HG02610 (cell line): Measurements from ENCODE around the gene SDF4.
A peak's percentile ranks its signal among the peaks of the same experiment; 100 is the strongest.

Experiments used
- ATAC-seq: cut with Tn5 transposase; IDR thresholded peaks from one replicate; pipeline ENCODE4 v1.9.1; 2021; ENCODE audit warnings: mild to moderate bottlenecking, moderate library complexity; ENCODE audit not compliant: unreplicated experiment

The SDF4 gene, protein sequence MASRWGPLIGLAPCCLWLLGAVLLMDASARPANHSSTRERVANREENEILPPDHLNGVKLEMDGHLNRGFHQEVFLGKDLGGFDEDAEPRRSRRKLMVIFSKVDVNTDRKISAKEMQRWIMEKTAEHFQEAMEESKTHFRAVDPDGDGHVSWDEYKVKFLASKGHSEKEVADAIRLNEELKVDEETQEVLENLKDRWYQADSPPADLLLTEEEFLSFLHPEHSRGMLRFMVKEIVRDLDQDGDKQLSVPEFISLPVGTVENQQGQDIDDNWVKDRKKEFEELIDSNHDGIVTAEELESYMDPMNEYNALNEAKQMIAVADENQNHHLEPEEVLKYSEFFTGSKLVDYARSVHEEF

DNA sequence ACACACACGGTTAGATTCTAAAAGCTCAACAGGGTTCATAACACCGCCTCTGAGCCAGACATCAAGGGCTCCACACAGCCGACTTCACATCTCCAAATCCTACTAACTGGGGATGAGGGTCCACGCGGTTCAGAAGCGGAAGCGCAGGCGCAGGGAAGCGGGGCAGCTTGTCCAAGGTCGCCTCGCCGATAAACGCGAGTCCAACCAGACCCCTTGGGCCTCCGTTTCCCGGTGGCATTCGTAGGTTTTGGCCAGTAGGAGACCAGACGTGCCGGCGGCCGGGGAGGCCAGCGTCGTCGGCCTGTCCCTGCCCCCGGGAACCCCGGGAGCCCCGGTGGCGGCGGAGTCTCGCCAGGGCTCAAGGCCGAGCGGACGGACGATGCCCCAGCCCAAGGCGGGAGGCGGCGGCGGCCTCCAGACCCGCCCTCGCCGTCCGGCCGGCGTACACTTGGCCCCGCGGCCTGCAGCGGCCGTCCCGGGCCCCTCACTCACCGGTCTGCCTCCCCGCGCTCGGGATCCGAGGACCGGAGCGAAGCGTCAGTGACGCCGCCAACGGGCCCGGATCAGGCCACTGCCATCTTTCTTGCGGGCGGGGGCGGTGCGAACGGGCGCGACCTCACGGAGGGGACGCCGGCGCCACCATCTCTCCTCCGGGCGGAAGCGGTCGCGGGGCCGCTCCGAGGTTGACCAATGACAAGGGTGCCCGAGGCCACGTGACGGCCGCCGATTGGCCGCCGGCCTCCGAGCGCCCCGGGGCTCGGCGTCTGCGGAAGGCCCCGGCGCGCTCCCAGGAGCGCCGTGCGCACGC is at the start of gene SDF4:
Gene SDF4, minus strand, starts transcription at position 602 of the 808 bp plus-strand sequence. CDS start 3,229 bp downstream, outside the sequence.
- ATAC-seq, result peak; percentile 87

DNA sequence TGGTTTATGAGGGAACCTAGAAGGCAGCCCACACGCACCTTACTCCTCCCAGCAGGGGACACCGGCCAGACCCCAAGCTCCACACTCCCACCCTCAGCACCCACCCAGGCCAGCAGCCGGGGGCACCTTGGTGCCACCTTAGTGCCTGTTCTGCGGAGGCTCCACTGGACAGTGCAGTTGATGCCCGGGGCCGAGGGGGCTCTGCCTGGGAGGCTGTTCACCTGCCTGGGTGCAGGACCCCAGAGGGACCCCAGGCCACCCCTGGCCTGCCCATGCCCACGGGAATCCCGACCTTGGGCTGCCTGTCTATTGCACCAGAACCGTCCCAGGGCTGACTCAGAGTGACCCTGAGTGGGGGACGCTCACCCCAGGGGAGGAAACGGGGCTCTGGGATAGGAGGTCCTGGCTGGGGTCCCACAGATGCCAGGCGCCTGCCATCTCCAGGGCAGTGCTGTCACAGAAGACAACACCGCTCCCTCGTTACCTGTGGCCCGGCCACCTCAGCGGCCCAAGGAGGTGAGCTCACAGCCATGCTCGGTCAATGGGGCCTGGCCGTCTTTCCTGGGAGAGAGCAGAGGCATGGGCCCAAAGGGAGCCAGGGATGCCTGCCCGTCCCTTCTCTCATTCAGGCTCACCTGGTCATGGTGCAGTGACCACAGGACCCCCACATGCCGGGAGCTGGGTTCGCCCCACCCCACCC is 49.1 kb upstream of the SDF4 start:
- no peak for ATAC-seq

DNA sequence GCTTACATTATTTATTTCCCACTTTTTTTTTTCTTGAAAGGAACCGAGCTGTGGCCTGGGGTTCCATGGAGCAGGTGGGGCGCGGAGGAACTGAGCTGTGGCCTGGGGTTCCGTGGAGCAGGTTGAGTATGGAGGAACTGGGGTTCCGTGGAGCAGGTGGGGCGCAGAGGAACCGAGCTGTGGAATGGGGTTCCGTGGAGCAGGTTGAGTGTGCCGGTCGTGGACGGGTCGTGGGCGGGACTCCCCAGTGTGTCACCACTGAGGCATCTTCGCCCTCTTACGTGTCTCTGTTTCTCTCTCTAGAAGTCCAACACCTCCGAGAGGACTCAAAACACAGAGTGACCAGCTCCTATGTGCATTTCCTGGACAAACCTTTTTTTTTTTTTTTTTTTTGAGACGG is 47.2 kb upstream of the SDF4 start:
- ATAC-seq, result no peak

DNA sequence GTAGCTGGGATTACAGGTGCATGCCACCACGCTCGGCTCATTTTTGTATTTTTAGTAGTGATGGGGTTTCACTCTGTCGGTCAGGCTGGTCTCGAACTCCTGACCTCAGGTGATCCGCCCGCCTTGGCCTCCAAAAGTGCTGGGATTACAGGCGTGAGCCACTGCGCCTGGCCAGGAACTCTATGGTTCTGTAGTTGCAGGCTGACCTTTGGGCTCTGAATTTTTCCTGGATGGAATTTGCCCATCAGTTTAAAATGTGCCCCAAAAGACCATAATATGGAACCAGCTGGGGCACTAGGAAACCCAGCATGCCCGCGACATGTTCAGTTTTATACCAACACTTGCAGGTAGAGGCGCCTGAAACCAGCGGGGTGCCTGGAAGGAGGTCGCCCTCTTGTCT is 46.8 kb upstream of the SDF4 start:
- ATAC-seq, result no peak

DNA sequence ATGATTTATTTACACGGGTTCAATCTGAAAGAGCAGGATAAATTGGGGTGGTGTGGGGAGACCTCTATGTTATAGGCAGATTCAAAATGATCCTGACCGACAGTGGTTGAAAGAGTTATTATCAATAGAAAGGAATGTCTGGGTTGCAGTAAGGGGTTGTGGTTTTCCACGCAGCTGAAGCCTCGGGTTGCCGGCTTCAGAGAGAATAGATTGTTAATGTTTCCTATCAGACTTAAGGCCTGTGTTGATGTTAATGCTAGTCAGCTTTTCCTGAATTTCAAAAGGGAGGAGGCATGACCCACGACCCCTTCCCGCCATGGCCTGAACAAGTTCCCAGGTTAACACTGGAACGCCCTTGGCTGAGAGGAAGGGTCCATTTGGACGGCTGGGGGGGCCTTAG is 44.0 kb upstream of the SDF4 start:
- no peak for ATAC-seq

DNA sequence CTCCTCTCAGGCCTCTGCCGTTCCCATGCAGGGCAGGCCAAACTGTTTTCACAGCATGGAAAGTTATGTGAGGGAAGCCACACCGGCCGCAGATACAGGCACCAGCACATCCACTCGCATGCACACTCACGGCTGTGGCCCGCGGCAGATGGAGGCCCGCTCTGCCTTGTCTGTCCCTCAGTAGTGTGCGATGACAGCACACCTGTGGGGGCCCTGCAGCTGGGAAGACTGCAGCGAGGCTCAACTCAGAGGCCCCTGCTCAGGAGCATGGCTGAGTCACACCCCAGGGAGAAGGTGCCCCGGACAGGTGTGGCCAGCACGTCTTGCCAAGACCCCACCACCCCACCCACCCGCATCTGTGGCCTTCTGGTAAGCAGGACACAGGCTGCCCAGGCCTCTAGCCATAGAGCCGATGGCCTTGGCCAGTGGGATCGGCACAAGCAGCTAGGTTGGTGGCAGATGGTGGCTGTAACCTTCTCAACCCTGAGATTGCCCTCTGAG is 43.2 kb upstream of the SDF4 start:
- ATAC-seq, result no peak

DNA sequence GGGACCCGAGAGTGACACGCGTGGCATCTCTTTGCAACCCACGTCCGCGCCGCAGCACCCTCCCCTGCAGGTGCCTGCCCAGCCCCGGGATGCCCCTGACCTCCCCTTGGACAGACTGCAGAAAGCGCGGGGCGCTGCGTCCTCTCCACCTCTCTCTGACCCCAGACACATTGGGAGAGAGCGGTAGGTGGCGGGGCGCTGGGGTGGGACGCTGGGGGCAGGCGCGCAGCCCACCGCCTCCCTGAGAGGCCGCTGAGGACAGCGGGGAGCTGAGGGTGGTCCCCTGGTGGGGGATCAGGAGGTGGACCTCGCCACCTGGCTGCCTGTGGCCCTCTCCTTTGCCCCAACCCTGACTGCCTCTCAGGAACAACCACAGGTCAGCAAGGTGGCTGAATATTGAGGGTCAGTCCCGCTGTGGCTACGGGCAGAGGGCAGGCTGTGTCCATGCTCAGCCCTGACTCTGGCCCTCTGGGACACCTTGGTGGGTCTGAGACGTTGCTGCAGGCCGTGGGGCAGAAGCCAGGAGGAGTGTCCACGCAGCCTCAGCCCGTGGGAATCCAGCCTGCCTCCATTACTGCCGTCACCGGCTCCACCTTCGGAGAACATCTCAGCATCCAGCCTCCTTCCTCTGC is 42.6 kb upstream of the SDF4 start:
- ATAC-seq, result no peak

DNA sequence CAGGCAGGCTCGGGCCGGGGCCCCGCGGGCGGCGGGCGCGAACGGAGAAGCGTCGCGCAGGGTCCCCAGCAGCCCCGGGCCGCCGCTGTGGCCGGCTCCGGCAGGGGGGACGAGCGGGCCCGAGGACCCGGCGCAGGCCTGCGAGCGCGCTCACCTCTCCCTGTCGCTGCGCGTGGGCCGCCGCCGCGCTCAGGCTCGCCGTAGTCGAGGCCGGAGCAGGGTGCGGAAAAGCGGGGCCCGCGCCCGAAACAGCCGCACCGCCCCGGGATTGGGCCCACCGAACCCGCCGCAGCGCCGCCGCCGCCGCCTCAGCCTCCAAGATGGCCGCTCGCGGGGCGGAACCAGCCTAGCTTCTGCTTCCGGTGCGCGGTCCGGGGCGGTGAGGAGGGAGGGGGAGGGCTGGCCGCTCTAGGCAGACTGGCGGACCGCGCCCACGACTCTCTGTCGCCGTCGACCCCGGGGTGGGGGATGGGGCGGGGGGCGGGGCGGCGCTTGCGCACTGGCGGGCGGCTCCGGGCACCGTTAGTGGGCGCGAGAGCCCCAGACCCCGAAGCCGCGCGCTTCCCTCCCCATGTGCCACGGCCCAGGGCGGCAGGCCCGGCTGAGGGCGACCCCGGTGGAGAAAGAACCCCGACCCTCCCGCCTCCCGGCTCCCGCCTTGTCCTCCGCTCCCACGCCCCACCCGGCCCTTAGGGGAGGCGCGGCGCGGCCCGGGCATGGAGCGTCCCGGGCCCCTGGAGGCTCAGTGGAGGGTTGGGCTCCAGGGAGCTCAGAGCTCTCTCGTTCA is 41.9 kb upstream of the SDF4 start, which contains the start of gene UBE2J2:
Gene UBE2J2, minus strand, starts transcription at position 343 of the 787 bp plus-strand sequence. CDS start 5,862 bp downstream, outside the sequence.
- peak; percentile 74 for ATAC-seq

DNA sequence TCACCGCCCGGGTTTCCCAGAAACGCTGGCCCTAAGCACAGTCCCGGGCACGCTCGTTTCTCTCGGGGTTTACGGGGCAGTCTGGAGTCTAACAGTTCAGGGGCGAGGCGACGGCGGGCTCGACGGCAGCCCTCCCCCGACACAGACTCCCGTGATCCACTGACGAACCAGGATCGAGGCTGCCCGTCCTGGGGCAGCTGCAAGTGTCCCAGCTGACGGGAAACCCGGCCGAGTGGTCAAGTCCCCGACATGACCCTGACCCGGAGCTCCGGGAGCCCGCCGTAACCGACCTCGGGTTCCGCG is 41.4 kb upstream of the SDF4 start:
- ATAC-seq, result peak; percentile 16

DNA sequence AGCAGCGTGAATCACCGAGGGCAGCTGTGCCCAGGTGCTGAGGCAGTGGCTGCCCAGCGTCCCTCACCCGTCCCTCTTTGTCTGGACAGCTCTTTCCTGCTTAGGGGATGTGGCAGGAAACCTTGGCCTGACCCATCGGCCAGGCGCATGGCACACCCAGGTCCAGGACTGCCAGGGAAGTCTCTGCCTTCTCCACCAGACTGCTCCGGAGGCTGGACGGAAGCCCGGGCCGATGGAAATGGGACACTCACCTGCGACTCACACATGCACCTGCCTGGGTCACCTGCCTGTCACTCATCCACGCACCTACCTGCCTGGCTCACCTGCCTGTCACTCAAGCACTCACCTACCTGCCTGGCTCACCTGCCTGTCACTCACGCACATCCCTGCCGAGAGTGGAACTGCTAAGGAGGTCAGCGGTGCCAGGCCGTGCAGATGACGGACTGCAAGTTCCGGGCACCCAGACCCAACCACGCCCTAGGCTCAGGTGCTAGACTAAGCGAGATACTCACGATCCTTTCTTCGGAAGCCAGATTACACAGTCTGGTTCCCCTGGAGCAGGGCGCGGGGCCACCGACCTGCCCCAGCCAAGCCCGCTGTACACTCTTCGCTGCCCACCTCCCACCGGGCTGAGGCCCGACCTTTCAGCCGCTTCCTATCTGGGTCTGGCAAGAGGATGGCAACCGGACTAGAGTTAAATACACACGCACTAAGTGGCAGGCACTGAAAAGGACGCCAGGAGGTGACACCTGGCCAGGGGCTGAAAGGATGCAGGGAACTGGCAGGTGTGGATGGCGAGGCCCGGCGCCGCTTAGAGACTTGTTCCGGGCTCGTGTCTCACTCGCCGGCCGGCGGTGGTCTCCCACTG is 40.8 kb upstream of the SDF4 start:
- no peak for ATAC-seq

DNA sequence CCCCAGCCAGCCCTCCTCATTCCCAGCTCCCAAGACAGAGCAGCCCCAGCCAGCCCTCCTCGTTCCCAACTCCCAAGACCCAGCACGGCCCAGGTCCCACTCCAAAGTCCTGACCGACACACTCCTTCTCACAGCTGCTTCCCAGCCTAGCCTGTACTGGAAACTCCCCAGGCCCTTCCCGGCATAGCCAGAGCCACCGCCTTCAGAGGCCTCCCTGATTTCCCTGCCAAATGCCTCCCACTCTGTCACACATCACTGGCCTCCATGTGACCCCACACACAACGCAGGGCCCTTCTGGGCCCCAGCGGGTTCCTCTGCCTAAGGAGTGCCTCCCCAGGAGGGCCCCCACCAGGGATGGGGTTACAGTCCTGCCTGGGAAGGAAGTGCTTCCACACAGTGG is 39.0 kb upstream of the SDF4 start:
- no peak for ATAC-seq

DNA sequence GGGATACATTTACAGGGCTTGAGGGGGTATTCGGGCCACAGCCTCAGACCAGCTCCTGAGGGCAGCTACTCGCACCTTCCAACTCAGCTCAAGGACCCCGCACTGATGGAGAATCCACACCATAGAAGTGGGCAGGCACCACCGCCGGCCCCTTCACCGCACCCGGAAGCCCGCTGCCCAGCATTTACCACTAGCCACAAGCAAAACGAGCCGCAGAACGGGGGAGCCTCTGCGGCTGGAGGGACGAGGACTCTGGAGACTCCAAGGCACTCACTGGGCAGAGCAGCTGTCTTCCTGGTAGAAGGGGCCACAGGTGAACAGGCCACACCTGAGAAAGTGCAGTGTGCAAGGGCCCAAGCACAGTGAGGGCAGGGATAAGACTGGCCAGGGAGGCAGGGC is 36.5 kb upstream of the SDF4 start:
- no peak for ATAC-seq

DNA sequence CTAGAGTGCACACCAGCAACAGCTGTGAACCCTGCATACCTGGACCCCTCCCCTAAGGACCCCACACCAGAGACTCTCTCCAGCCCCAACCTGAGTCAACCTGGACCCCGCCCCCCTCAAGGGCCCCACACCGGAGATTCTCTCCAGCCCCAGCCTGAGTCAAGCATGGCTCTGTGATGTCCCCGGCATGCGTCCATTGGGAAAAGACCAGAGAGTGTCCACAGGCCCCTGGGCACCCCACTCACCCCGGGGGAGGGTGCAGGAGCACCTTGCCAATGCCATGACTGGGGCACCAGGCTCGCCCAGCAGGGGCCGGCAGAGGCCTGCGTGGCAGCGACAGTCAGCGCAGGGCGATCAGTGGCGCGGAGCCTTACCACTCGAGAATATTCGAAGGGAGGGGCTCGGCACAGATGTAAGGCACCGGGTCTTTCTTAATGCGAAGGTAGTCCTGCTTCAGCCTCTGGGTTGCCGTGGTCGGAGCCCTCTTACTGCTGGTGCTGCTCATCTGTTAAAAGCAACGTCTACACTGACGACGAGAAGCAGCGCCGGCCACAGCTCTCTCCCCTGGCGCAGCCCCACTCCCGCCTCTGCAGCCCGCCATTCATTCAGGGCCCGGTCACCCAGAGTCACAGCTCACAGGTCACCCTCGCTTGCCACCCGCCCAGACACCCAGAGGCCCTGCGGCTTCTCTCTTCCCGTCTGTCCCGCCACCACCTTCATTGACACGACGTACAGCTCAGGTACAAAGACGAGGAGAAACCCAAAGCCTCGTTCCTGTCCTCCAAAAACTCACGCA is 35.9 kb upstream of the SDF4 start:
- no peak for ATAC-seq

DNA sequence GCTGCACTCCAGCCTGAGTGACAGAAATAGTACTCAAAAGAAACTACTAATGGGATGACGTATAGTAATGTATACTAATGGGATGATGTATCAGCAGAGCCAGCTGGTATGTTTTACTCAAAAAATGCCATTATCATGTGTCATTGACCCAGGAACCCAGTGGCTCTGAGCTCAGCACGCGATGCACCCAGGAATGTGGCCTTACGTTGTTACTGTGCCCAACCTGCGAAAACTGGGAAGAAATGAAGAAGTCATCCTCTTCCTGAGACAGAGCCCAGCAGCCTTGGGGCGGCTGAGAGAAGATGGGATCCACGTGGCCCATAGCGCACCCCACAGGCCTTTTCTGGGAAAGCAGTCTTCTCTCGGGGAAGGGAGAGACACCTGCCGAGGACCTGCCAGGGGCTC is 33.1 kb upstream of the SDF4 start:
- ATAC-seq, result no peak

DNA sequence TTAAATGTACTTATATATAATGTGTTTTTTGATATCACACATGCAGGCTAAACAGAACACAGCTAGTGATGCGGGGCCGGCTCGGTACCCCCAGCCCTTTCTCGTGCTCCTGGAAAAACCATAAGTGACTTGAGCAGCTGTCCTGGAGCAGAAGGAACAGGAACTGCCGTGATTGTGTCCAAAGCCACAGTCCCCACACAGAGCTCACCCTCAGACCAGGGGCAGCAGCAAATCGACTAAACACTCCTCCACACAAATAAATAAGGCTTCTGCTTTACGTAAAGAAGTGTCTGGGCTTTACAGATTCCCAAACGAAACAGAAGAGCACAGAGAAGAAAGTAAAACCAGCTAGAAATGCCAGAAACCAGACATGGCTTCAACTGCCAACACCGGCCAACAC is 32.2 kb upstream of the SDF4 start:
- no peak for ATAC-seq

DNA sequence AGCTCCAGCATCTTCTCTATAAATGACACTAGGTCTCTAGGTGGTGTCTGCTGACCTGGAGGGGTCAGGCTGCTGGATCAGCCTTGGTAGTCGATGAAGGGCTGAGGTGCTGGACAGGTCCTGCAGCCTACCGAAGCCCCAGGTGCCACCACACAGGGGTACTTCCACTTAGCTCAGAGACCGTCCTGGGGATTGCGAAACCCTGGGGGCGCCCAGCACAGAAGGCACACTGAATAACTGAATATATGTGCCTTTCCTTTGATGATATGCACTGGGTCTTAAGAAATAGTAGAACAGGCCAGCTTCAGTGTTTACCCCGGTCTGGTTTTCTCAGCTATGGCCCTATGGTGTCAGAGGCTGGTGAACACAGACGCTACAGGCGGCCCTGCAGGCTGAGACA is 31.0 kb upstream of the SDF4 start:
- no peak for ATAC-seq

DNA sequence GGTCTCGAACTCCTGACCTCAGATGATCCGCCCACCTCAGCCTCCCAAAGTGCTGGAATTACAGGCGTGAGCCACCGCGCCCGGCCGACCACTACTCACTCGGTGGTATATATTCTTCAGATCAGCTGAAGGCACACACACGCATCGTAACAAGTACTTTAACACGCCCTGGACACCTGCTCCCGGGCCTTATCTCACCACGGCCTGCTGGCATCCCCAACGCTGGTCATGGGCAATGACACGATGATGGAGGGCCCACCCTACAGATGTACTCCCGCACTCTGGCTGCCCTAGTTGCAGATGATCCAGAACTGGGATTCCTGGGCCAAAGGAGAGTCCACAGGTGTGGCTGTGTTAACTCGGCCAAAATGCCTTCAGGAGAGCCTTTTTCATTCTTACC is 30.3 kb upstream of the SDF4 start:
- no peak for ATAC-seq

DNA sequence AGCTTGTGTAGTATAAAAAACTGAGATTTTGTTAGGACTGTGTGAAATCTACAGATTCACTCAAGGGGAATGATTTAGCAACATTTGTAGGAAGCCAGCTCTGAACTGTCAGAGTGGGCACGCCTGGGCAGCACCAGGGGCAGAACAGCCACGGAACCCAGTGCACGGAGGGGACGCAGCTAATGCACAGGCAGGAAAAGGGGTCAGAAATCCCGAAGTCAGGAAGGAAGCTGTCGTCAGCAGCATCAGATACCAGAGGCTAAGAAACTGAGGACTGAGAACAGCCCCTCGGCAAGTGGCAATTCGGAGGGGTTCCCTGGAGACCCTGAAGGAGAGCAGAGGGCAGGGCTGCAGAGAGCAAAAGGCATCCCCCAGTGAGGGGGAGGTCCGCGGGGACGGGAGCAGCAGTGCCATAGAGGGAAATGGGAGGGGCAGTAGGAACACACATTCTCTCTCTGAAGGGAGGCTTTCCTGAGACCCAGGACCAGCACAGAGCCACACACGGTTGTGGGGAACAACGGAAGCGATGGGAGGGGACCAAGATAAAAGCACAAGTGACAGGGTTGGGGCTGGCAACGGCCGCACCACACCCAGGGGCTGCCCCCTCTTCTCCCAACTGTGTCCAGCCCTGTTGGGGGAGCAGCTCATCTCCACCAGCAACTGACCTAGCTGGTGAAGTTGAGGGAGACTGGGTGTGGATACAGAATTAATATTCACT is 29.2 kb upstream of the SDF4 start:
- no peak for ATAC-seq
